Tibial nerve (tissue), 4 donors: ENCODE measurements around the gene DNAJC15. TPM values are rescaled to one million over a fixed set of nuclear protein-coding genes. Genes with fewer than 3 reads are reported as not detected.

Experiments used
- DNase-seq, 2 donors: peaks; one replicate each; pipeline ENCODE4 v3.0.0-alpha.2; 2019; ENCODE audit warnings: low spot score in 2 of 2
- H3K27ac ChIP-seq, 4 donors: fragments of 200-600 bp; sonication (generic) in 3 of 4; one replicate each; pipeline ENCODE4 v1.5.1; 2017 to 2019; ENCODE audit warnings: mild to moderate bottlenecking in 1 of 4
- H3K27me3 ChIP-seq, 2 donors: fragments of 200-600 bp; sonication (generic) in 1 of 2; one replicate each; pipeline versions ENCODE4 v1.5.1 to v1.6.0; 2017 to 2019
- H3K36me3 ChIP-seq, 3 donors: fragments of 200-600 bp; sonication (generic); one replicate each; pipeline ENCODE4 v1.5.1; 2018 to 2019
- H3K4me1 ChIP-seq, 4 donors: fragments of 200-600 bp; sonication (generic) in 3 of 4; one replicate each; pipeline ENCODE4 v1.5.1; 2017 to 2019
- H3K4me3 ChIP-seq, 4 donors: fragments of 200-600 bp; sonication (generic) in 3 of 4; one replicate each; pipeline ENCODE4 v1.5.1; 2017 to 2019; ENCODE audit warnings: mild to moderate bottlenecking in 1 of 4, moderate library complexity in 1 of 4
- H3K9me3 ChIP-seq, 4 donors: fragments of 200-600 bp; sonication (generic) in 3 of 4; one replicate each; pipeline ENCODE4 v1.5.1; 2017 to 2019
- CTCF ChIP-seq, 5 experiments: fragments of 200-600 bp in 3 of 5; fragments of 450-650 bp in 2 of 5; sonication (generic) in 3 of 5; IDR thresholded peaks; one replicate each; pipeline ENCODE4 v1.5.1; 2016 to 2019; ENCODE audit warnings: antibody characterized with exemption in 5 of 5, mild to moderate bottlenecking in 3 of 5, moderate library complexity in 2 of 5
- EP300 ChIP-seq, 2 donors: sonication (generic); formaldehyde crosslinking; IDR thresholded peaks; one replicate each; pipeline ENCODE4 v1.6.1; 2017; ENCODE audit warnings: antibody characterized with exemption in 2 of 2, mild to moderate bottlenecking in 1 of 2
- POLR2A ChIP-seq, 2 donors: fragments of 450-650 bp; IDR thresholded peaks; one replicate each; pipeline ENCODE4 v1.6.1; 2017; ENCODE audit warnings: antibody characterized with exemption in 2 of 2, mild to moderate bottlenecking in 2 of 2, moderate library complexity in 2 of 2
- WGBS, 2 donors: methylation state at CpG; one replicate each; pipeline ENCODE4 v1.1.5; 2018; 5-methylcytosine and 5-hydroxymethylcytosine counted together
- total RNA-seq, 4 donors: library from RNA; depleted of rRNA; stranded (reverse); fragments of >200 nt; gene quantifications; one replicate each; pipeline ENCODE4 v1.1.0, GENCODE V29; 2016

DNAJC15 gene
- total RNA-seq, 4 donors from 2014 or later = 3.7 to 9.2 (median 5.7) TPM

DNA sequence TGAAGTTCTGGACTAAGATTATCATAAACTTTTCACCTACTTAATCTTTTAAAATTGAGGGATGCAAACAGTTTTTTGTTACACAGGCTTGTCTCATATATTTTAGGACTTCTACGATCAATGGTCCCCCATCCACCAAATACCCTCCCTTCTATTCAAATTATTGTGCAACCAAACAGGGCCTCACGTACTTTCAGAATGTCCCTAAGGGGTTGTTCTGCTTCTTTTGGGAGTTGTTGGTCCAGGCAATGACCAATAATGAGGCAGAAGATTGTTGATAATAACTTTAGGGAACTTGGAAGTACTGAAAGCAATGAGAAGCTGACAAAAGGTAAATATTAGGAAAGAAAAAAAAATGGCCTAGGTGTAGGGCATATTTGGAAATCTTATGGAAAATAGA, 2.9 kb downstream of the DNAJC15 start:
- no peak for TF ChIP-seq CTCF (IDR thresholded peaks at IDR 0.05)
- no peak for TF ChIP-seq EP300 (IDR thresholded peaks at IDR 0.05)
- no peak for TF ChIP-seq POLR2A (IDR thresholded peaks at IDR 0.05)
- H3K36me3 ChIP-seq = no peaks in the 10 kb centered on the region
- DNase-seq = no peak
- H3K4me1 ChIP-seq = peaks cover 0 to 55% (median 13%) of the 10 kb centered on the region in 4 donors
- no peak overlapping the region for H3K4me3 ChIP-seq
- H3K27me3 ChIP-seq = no peaks in the 10 kb centered on the region
- WGBS, 2 donors = 43 to 46% methylated on average over 2 of the region's 2 CpGs
- no peak overlapping the region for H3K27ac ChIP-seq
- H3K9me3 ChIP-seq = no peaks in the 10 kb centered on the region

DNA sequence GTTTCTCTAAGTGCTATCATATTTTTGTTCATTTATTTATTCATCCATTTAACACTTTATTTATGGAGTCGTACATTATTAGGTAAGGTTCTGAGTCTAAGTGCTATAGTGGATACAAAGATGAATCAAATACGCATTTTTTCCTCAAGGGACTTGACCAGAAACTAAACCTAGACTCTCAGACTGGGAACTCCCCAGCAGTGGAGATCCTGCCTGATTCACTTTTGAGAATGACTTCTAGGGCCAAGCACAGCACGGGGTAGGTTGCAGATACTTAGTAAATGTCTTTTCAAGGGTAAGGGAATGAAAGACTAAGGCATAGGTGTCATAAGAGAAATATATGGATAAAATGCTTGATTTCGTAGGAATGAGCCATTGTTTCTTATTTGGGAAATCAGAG, 7.2 kb downstream of the DNAJC15 start:
- H3K36me3 ChIP-seq = peaks cover 0 to 13% (median 0%) of the 10 kb centered on the region in 3 donors
- no peak overlapping the region for H3K4me3 ChIP-seq
- TF ChIP-seq EP300 (IDR thresholded peaks at IDR 0.05) (no peak), POLR2A (IDR thresholded peaks at IDR 0.05) (no peak), CTCF (IDR thresholded peaks at IDR 0.05) (no peak)
- H3K27ac ChIP-seq = no peak overlapping the region
- H3K27me3 ChIP-seq = no peaks in the 10 kb centered on the region
- peaks cover 0 to 32% (median 7%) of the 10 kb centered on the region in 4 donors for H3K4me1 ChIP-seq
- DNase-seq = no peak
- no peaks in the 10 kb centered on the region for H3K9me3 ChIP-seq
- WGBS, 2 donors = 82 to 92% methylated on average over 4 of the region's 4 CpGs

GRCh38 chr13:43031881-43032280, 8.5 kb downstream of the DNAJC15 start:
- Histone ChIP-seq H3K4me3 (no peak overlapping the region), H3K4me1 (peaks cover 0 to 18% (median 2%) of the 10 kb centered on the region in 4 donors), H3K36me3 (peaks cover 0 to 13% (median 0%) of the 10 kb centered on the region in 3 donors), H3K27ac (no peak overlapping the region), H3K27me3 (no peaks in the 10 kb centered on the region), H3K9me3 (no peaks in the 10 kb centered on the region)
- 88 to 89% methylated on average over 4 of the region's 4 CpGs for WGBS, 2 donors
- DNase-seq = no peak
- TF ChIP-seq POLR2A (IDR thresholded peaks at IDR 0.05) (no peak), CTCF (IDR thresholded peaks at IDR 0.05) (no peak), EP300 (IDR thresholded peaks at IDR 0.05) (no peak)

DNA sequence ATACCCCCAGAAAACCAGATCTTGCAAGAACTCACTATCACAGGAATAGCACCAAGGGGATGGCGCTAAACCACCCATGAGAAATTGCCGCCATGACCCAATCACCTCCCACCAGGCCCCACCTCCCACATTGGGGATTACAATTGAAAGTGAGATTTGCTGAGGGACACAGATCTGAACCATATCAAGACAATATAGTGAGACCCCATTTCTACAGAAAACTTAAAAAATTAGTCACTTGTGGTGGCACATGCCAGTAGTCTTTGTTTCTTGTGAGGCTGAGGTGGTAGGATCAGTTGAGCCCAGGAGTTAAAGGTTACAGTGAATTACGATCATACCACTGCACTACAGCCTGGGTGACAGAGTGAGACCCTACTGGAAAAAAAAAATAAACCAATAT, 9.7 kb downstream of the DNAJC15 start:
- no peak for TF ChIP-seq CTCF (IDR thresholded peaks at IDR 0.05)
- no peak for TF ChIP-seq POLR2A (IDR thresholded peaks at IDR 0.05)
- no peak for TF ChIP-seq EP300 (IDR thresholded peaks at IDR 0.05)
- H3K9me3 ChIP-seq = no peaks in the 10 kb centered on the region
- DNase-seq = no peak
- H3K27ac ChIP-seq = no peak overlapping the region
- 98 to 99% methylated on average over 3 of the region's 3 CpGs for WGBS, 2 donors
- H3K27me3 ChIP-seq = no peaks in the 10 kb centered on the region
- H3K4me1 ChIP-seq = peaks cover 0 to 13% (median 2%) of the 10 kb centered on the region in 4 donors
- peaks cover 0 to 13% (median 0%) of the 10 kb centered on the region in 3 donors for H3K36me3 ChIP-seq
- H3K4me3 ChIP-seq = no peak overlapping the region

DNA sequence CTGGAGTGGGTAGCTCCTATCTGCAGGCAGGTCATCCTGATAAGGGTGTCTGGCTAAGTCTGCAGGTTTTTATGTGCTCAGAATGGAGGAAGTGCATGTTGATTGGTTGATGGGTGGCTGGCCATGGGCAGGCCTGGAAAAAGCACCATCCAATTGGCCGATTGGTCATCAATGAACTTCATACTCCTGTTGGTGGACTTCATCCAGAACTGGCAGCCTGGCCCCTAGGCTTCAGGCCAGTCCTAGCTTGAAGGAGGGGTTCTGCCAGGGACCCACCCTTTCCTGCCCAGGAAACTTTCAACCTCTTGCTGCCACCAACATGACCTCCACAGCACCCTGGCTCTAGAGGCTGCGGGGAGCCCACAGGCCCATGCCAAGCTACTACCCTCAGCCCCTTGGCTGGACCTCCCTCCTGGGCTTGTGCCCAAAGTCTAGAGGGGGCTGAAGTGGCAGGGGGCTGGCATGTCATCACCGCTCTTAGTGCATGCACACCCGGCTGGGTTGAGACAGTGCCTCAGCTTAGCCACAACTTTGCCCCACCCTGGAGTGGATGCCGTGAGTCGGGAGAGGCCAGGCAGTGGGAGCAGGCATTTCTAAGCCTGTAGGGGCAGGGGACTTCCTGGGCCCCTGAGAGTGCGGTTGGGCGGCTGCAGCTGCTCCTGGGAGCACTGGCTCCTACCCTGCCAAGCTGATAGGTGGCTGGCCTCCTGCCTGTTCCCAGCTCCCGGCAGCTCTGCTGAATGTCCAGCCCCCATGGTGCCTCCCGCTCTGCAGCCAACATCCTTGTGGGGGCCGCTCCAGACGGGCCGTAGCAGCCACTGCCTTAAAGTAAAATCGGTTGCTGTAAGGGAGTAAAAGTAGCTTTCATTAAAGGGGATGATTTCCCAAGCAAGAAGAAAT, 13.2 kb downstream of the DNAJC15 start:
- Histone ChIP-seq H3K4me1 (peaks cover 0 to 4% (median 0%) of the 10 kb centered on the region in 4 donors), H3K4me3 (no peak overlapping the region), H3K36me3 (peaks cover 0 to 13% (median 0%) of the 10 kb centered on the region in 3 donors), H3K27me3 (no peaks in the 10 kb centered on the region), H3K27ac (no peak overlapping the region), H3K9me3 (no peaks in the 10 kb centered on the region)
- no peak for TF ChIP-seq POLR2A (IDR thresholded peaks at IDR 0.05)
- TF ChIP-seq CTCF (IDR thresholded peaks at IDR 0.05) = no peak
- no peak for TF ChIP-seq EP300 (IDR thresholded peaks at IDR 0.05)
- 75 to 89% methylated on average over 10 to 14 of the region's 14 CpGs for WGBS, 2 donors
- no peak for DNase-seq
